GM21381 (cell line): ENCODE results near the gene REEP2.

ENCODE experiments used
- ATAC-seq: cut with Tn5 transposase; IDR thresholded peaks from one replicate; pipeline ENCODE4 v1.9.1; 2021; ENCODE audit warnings: mild to moderate bottlenecking, moderate library complexity; ENCODE audit not compliant: unreplicated experiment

REEP2 gene

DNA sequence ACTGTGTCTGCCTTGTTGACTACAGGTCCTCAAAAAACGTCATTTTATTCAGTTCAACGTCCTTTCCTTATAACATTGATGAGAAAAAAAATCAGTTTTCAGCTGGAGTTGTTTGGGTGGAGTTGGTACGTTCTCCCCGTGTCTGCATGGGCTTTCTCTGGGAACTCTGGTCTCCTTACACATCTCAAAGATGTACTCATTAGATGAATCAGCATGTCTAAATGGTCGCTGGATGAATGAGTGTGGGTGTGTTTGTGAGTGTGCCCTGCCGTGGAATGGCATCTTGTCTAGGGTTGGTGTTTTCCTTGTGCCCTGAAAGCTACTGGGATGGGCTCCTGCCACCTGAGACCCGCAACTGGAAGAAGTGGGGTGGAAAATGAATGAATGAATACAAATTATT is 56.5 kb downstream of the REEP2 start:
- no peak for ATAC-seq
